Activated naive CD8-positive, alpha-beta T cell treated with anti-CD3 and anti-CD28 coated beads for 36 hours (primary cell): Measurements from ENCODE around the gene BTG4. TPM values are rescaled to one million over a fixed set of nuclear protein-coding genes. Genes with fewer than 3 reads are reported as not detected.

ENCODE experiments used
- DNase-seq: peaks from one replicate; pipeline ENCODE4 v3.0.0; 2021
- H3K27ac Mint-ChIP-seq: one replicate; pipeline ENCODE4 v1.8.0; 2022; ENCODE audit warnings: mild to moderate bottlenecking, moderate library complexity, mixed read lengths
- H3K27me3 Mint-ChIP-seq: one replicate; pipeline ENCODE4 v1.8.0; 2022; ENCODE audit warnings: mild to moderate bottlenecking, mixed read lengths
- H3K36me3 Mint-ChIP-seq: one replicate; pipeline ENCODE4 v1.8.0; 2021; ENCODE audit warnings: mild to moderate bottlenecking, mixed read lengths
- H3K4me1 Mint-ChIP-seq: one replicate; pipeline ENCODE4 v1.8.0; 2021; ENCODE audit warnings: mixed read lengths
- H3K4me3 Mint-ChIP-seq: one replicate; pipeline ENCODE4 v1.8.0; 2022; ENCODE audit warnings: mild to moderate bottlenecking, moderate library complexity, mixed read lengths
- H3K9me3 Mint-ChIP-seq: one replicate; pipeline ENCODE4 v1.8.0; 2022; ENCODE audit warnings: mixed read lengths
- total RNA-seq, 2 experiments: library from RNA; stranded (reverse); gene quantifications; one replicate each; pipeline ENCODE4 v1.2.3, GENCODE V29; 2021

The BTG4 gene
- total RNA-seq, 2 experiments from 2014 or later: 0.30 to 0.62 TPM

GRCh38 chr11:111457731-111458368, 54.3 kb downstream of the BTG4 start:
- no peak for DNase-seq
- no peak overlapping the region for H3K4me3 Mint-ChIP-seq
- H3K27me3 Mint-ChIP-seq: peaks cover 12% of the 10 kb centered on the region
- H3K4me1 Mint-ChIP-seq: peaks cover 6% of the 10 kb centered on the region
- H3K36me3 Mint-ChIP-seq: no peaks in the 10 kb centered on the region
- H3K27ac Mint-ChIP-seq: no peak overlapping the region
- no peaks in the 10 kb centered on the region for H3K9me3 Mint-ChIP-seq

- no peak for DNase-seq
Measured at GRCh38 chr11:111456859-111457730, 55.1 kb downstream of the BTG4 start.

GRCh38 chr11:111456086-111456858, 55.9 kb downstream of the BTG4 start:
- H3K9me3 Mint-ChIP-seq: no peaks in the 10 kb centered on the region
- no peak for DNase-seq
- peaks cover 6% of the 10 kb centered on the region for H3K4me1 Mint-ChIP-seq
- peaks cover 12% of the 10 kb centered on the region for H3K27me3 Mint-ChIP-seq
- no peak overlapping the region for H3K27ac Mint-ChIP-seq
- no peak overlapping the region for H3K4me3 Mint-ChIP-seq
- H3K36me3 Mint-ChIP-seq: no peaks in the 10 kb centered on the region

More at GRCh38 chr11:111456859-111457730, 55.1 kb downstream of the BTG4 start:
- Mint-ChIP-seq H3K4me1 (peaks cover 6% of the 10 kb centered on the region), H3K36me3 (no peaks in the 10 kb centered on the region), H3K27me3 (peaks cover 12% of the 10 kb centered on the region), H3K9me3 (no peaks in the 10 kb centered on the region), H3K27ac (no peak overlapping the region), H3K4me3 (no peak overlapping the region)

- Mint-ChIP-seq H3K9me3 (no peaks in the 10 kb centered on the region), H3K4me1 (peaks cover 5% of the 10 kb centered on the region), H3K4me3 (no peak overlapping the region), H3K27me3 (peaks cover 12% of the 10 kb centered on the region), H3K27ac (no peak overlapping the region), H3K36me3 (no peaks in the 10 kb centered on the region)
- no peak for DNase-seq
Measured at GRCh38 chr11:111455291-111456085, 56.7 kb downstream of the BTG4 start.

- peak; percentile 66 for DNase-seq
- Mint-ChIP-seq H3K9me3 (no peaks in the 10 kb centered on the region), H3K4me1 (peaks cover 5% of the 10 kb centered on the region), H3K36me3 (no peaks in the 10 kb centered on the region), H3K27ac (no peak overlapping the region), H3K27me3 (peaks cover 6% of the 10 kb centered on the region), H3K4me3 (no peak overlapping the region)
Measured at GRCh38 chr11:111454561-111455192, 57.5 kb downstream of the BTG4 start.

- H3K36me3 Mint-ChIP-seq: no peaks in the 10 kb centered on the region
Measured at GRCh38 chr11:111452817-111453552, 59.2 kb downstream of the BTG4 start.

GRCh38 chr11:111452146-111452545, 60.0 kb downstream of the BTG4 start:
- Mint-ChIP-seq H3K27me3 (no peaks in the 10 kb centered on the region), H3K4me1 (peaks cover 5% of the 10 kb centered on the region), H3K4me3 (no peak overlapping the region), H3K36me3 (no peaks in the 10 kb centered on the region), H3K9me3 (no peaks in the 10 kb centered on the region), H3K27ac (no peak overlapping the region)
- DNase-seq: no peak

More at GRCh38 chr11:111452817-111453552, 59.2 kb downstream of the BTG4 start:
- H3K27ac Mint-ChIP-seq: no peak overlapping the region
- H3K4me1 Mint-ChIP-seq: peaks cover 5% of the 10 kb centered on the region
- no peak overlapping the region for H3K4me3 Mint-ChIP-seq
- no peaks in the 10 kb centered on the region for H3K27me3 Mint-ChIP-seq
- no peaks in the 10 kb centered on the region for H3K9me3 Mint-ChIP-seq
- no peak for DNase-seq

- Mint-ChIP-seq H3K36me3 (no peaks in the 10 kb centered on the region), H3K4me1 (peaks cover 15% of the 10 kb centered on the region), H3K9me3 (no peaks in the 10 kb centered on the region), H3K4me3 (no peak overlapping the region), H3K27me3 (no peaks in the 10 kb centered on the region), H3K27ac (no peak overlapping the region)
- DNase-seq: no peak
Measured at GRCh38 chr11:111450480-111451320, 61.5 kb downstream of the BTG4 start.

GRCh38 chr11:111449696-111450479, 62.3 kb downstream of the BTG4 start:
- DNase-seq: no peak
- Mint-ChIP-seq H3K27ac (no peak overlapping the region), H3K36me3 (no peaks in the 10 kb centered on the region), H3K4me1 (peaks cover 13% of the 10 kb centered on the region), H3K27me3 (no peaks in the 10 kb centered on the region), H3K4me3 (no peak overlapping the region), H3K9me3 (no peaks in the 10 kb centered on the region)

- no peak overlapping the region for H3K4me3 Mint-ChIP-seq
- H3K27ac Mint-ChIP-seq: no peak overlapping the region
- no peaks in the 10 kb centered on the region for H3K27me3 Mint-ChIP-seq
- no peak for DNase-seq
- H3K9me3 Mint-ChIP-seq: no peaks in the 10 kb centered on the region
- H3K4me1 Mint-ChIP-seq: peaks cover 12% of the 10 kb centered on the region
- no peaks in the 10 kb centered on the region for H3K36me3 Mint-ChIP-seq
Measured at GRCh38 chr11:111448831-111449557, 63.2 kb downstream of the BTG4 start.

- Mint-ChIP-seq H3K27ac (no peak overlapping the region), H3K27me3 (no peaks in the 10 kb centered on the region), H3K4me3 (no peak overlapping the region), H3K9me3 (no peaks in the 10 kb centered on the region), H3K4me1 (peaks cover 16% of the 10 kb centered on the region), H3K36me3 (no peaks in the 10 kb centered on the region)
- no peak for DNase-seq
Measured at GRCh38 chr11:111448414-111448813, 63.8 kb downstream of the BTG4 start.

- H3K9me3 Mint-ChIP-seq: no peaks in the 10 kb centered on the region
- H3K4me3 Mint-ChIP-seq: no peak overlapping the region
- H3K36me3 Mint-ChIP-seq: no peaks in the 10 kb centered on the region
- DNase-seq: no peak
- H3K27me3 Mint-ChIP-seq: no peaks in the 10 kb centered on the region
- H3K27ac Mint-ChIP-seq: no peak overlapping the region
- peaks cover 16% of the 10 kb centered on the region for H3K4me1 Mint-ChIP-seq
Measured at GRCh38 chr11:111447931-111448330, 64.3 kb downstream of the BTG4 start.
